Vagina (tissue), 2 donors: ENCODE data around the gene SLC2A1.

Experiments used
- CTCF ChIP-seq, 3 experiments: fragments of 450-650 bp in 2 of 3; fragments of 200-600 bp in 1 of 3; sonication (generic) in 1 of 3; IDR thresholded peaks; one replicate each; pipeline ENCODE4 v1.5.1; 2017 to 2019; ENCODE audit warnings: antibody characterized with exemption in 3 of 3, mild to moderate bottlenecking in 2 of 3, moderate library complexity in 2 of 3
- POLR2A ChIP-seq, 2 donors: fragments of 450-650 bp; IDR thresholded peaks; one replicate each; pipeline ENCODE4 v1.6.1; 2017; ENCODE audit warnings: antibody characterized with exemption in 2 of 2, mild to moderate bottlenecking in 2 of 2, moderate library complexity in 2 of 2
- POLR2AphosphoS5 ChIP-seq, 2 donors: sonication (generic); formaldehyde crosslinking; IDR thresholded peaks; one replicate each; pipeline ENCODE4 v1.9.0; 2017; ENCODE audit warnings: antibody characterized with exemption in 2 of 2, mild to moderate bottlenecking in 2 of 2, low read depth in 1 of 2; ENCODE audit not compliant: insufficient read depth in 1 of 2

- no peak for TF ChIP-seq CTCF (IDR thresholded peaks at IDR 0.05)
- TF ChIP-seq POLR2AphosphoS5 (IDR thresholded peaks at IDR 0.05; ENCODE audit: insufficient read depth in 1 of 2, low read depth in 1 of 2), result no peak
- no peak for TF ChIP-seq POLR2A (IDR thresholded peaks at IDR 0.05)
These were observed 9.2 kb downstream of the SLC2A1 start for GRCh38 chr1:42949312-42950115.
